Right atrium auricular region (tissue), 2 donors: ENCODE measurements around the gene CCT6B. TPM values are rescaled to one million over a fixed set of nuclear protein-coding genes. Genes with fewer than 3 reads are reported as not detected.

ENCODE experiments used
- DNase-seq: peaks from one replicate; pipeline ENCODE4 v3.0.0-alpha.2; 2019; ENCODE audit warnings: low spot score
- H3K27ac ChIP-seq, 2 donors: fragments of 200-600 bp; sonication (generic); 1 replicate in 1 of 2; 2 replicates in 1 of 2; pipeline ENCODE4 v1.5.1; 2016 to 2019
- H3K27me3 ChIP-seq, 2 donors: fragments of 200-600 bp; sonication (generic); one replicate each; pipeline versions ENCODE4 v1.5.1 to v1.6.0; 2017 to 2019
- H3K36me3 ChIP-seq: fragments of 200-600 bp; sonication (generic); one replicate; pipeline ENCODE4 v1.5.1; 2016
- H3K4me1 ChIP-seq, 2 donors: fragments of 200-600 bp; sonication (generic); one replicate each; pipeline versions ENCODE4 v1.5.1 to v1.6.0; 2017 to 2019
- H3K4me3 ChIP-seq, 2 donors: fragments of 200-600 bp; sonication (generic); 1 replicate in 1 of 2; 2 replicates in 1 of 2; pipeline ENCODE4 v1.5.1; 2017 to 2019; ENCODE audit warnings: mild to moderate bottlenecking in 1 of 2, moderate library complexity in 1 of 2
- H3K9me3 ChIP-seq, 2 donors: fragments of 200-600 bp; sonication (generic); one replicate each; pipeline ENCODE4 v1.5.1; 2019
- CTCF ChIP-seq, 2 donors: fragments of 200-600 bp; sonication (generic); IDR thresholded peaks; one replicate each; pipeline ENCODE4 v1.5.1; 2019; ENCODE audit warnings: antibody characterized with exemption in 2 of 2
- total RNA-seq, 2 donors: library from RNA; depleted of rRNA; stranded (reverse); fragments of >200 nt; gene quantifications; one replicate each; pipeline ENCODE4 v1.1.0, GENCODE V29; 2016

CCT6B gene
- total RNA-seq, 2 donors from 2014 or later: 1.8 to 1.9 TPM

GRCh38 chr17:34879146-34879545, 82.1 kb downstream of the CCT6B start:
- Histone ChIP-seq H3K27me3 (no peaks in the 10 kb centered on the region), H3K9me3 (peaks cover 0 to 10% of the 10 kb centered on the region in 2 donors), H3K36me3 (no peaks in the 10 kb centered on the region), H3K27ac (no peak overlapping the region), H3K4me3 (no peak overlapping the region), H3K4me1 (no peaks in the 10 kb centered on the region)
- DNase-seq: no peak
- TF ChIP-seq CTCF (IDR thresholded peaks at IDR 0.05): no peak

Other genes with a start within 250 kb of the CCT6B start
- gene ZNF830, start 80 bp upstream of the CCT6B start, total RNA-seq: 1 to 10 TPM; 5.4 to 8.1 TPM
- gene LIG3, start 19.1 kb upstream of the CCT6B start, total RNA-seq: 10 to 100 TPM; 12.0 to 17.1 TPM
- 10 to 100 TPM; 12.2 to 20.1 TPM for gene RFFL, start 102.2 kb upstream of the CCT6B start, total RNA-seq
- gene RAD51D, start 158.4 kb upstream of the CCT6B start, total RNA-seq: 1 to 10 TPM; 2.0 to 4.5 TPM
- gene FNDC8, start 160.2 kb upstream of the CCT6B start, total RNA-seq: not detected
- 1 to 10 TPM; 3.6 to 8.2 TPM for gene NLE1, start 180.8 kb upstream of the CCT6B start, total RNA-seq
- 100 to 1,000 TPM; 118 to 131 TPM for gene UNC45B, start 186.4 kb upstream of the CCT6B start, total RNA-seq
- not detected for gene SLC35G3, start 232.9 kb upstream of the CCT6B start, total RNA-seq